Gastrocnemius medialis (tissue), 4 donors: ENCODE data around the gene AKAP13. TPM values are rescaled to one million over a fixed set of nuclear protein-coding genes. Genes with fewer than 3 reads are reported as not detected.

Experiments used
- ATAC-seq, 2 donors: fragments of 150-250 bp; one replicate each; pipeline ENCODE4 v1.9.1; 2016
- DNase-seq, 2 donors: peaks; one replicate each; pipeline ENCODE4 v3.0.0-alpha.2; 2019
- H3K27ac ChIP-seq, 4 donors: fragments of 200-600 bp; sonication (generic); 1 replicate in 1 of 4; 2 replicates in 3 of 4; pipeline ENCODE4 v1.5.1; 2016 to 2018; ENCODE audit warnings: mild to moderate bottlenecking in 2 of 4, moderate library complexity in 1 of 4
- H3K27me3 ChIP-seq, 3 donors: fragments of 200-600 bp; sonication (generic) in 2 of 3; 1 replicate in 1 of 3; 2 replicates in 2 of 3; pipeline versions ENCODE4 v1.5.1 to v1.6.0; 2016 to 2019; ENCODE audit warnings: mild to moderate bottlenecking in 1 of 3, moderate library complexity in 1 of 3
- H3K36me3 ChIP-seq, 2 donors: fragments of 200-600 bp; sonication (generic) in 1 of 2; one replicate each; pipeline ENCODE4 v1.5.1; 2017 to 2018
- H3K4me1 ChIP-seq, 2 donors: fragments of 200-600 bp; sonication (generic) in 1 of 2; one replicate each; pipeline ENCODE4 v1.5.1; 2016 to 2017; ENCODE audit warnings: mild to moderate bottlenecking in 2 of 2
- H3K4me3 ChIP-seq, 4 donors: fragments of 200-600 bp; sonication (generic) in 3 of 4; 1 replicate in 1 of 4; 2 replicates in 3 of 4; pipeline ENCODE4 v1.5.1; 2016 to 2019; ENCODE audit warnings: mild to moderate bottlenecking in 2 of 4
- H3K9me3 ChIP-seq, 3 donors: fragments of 200-600 bp; sonication (generic) in 2 of 3; 1 replicate in 1 of 3; 2 replicates in 2 of 3; pipeline ENCODE4 v1.5.1; 2016 to 2019
- POLR2A ChIP-seq, 2 donors: fragments of 450-650 bp; IDR thresholded peaks; one replicate each; pipeline ENCODE4 v1.6.1; 2017; ENCODE audit warnings: antibody characterized with exemption in 2 of 2, mild to moderate bottlenecking in 2 of 2, moderate library complexity in 2 of 2
- in situ Hi-C, 4 donors: fragments of 200-750 bp; cut with MboI; loops; one replicate each; pipeline versions ENCODE4 v1.15.0 to v1.8.0; 2017; ENCODE audit warnings: low sequenced_read_pairs in 4 of 4
- intact Hi-C: fragments of 100-400 bp; cut with DNase I; formaldehyde crosslinking; loops from one replicate; pipeline ENCODE4 v1.15.1; 2023; ENCODE audit warnings: low total_unique reads
- total RNA-seq, 4 donors: library from RNA; depleted of rRNA; stranded (reverse); fragments of >200 nt; gene quantifications; one replicate each; pipeline versions ENCODE4 v1.1.0 to v1.2.3, GENCODE V29; 2016
- TF ChIP-seq, protein P1 (sequence below), 5 experiments: fragments of 450-650 bp in 3 of 5; fragments of 200-600 bp in 2 of 5; sonication (generic) in 2 of 5; IDR thresholded peaks in 4 of 5; conservative IDR thresholded peaks in 1 of 5; 1 replicate in 4 of 5; 2 replicates in 1 of 5; pipeline ENCODE4 v1.5.1; 2016 to 2019; ENCODE audit warnings: antibody characterized with exemption in 5 of 5, mild to moderate bottlenecking in 3 of 5, moderate library complexity in 3 of 5

The AKAP13 gene
- total RNA-seq, 4 donors from 2014 or later, result 127 to 481 (median 172) TPM

DNA sequence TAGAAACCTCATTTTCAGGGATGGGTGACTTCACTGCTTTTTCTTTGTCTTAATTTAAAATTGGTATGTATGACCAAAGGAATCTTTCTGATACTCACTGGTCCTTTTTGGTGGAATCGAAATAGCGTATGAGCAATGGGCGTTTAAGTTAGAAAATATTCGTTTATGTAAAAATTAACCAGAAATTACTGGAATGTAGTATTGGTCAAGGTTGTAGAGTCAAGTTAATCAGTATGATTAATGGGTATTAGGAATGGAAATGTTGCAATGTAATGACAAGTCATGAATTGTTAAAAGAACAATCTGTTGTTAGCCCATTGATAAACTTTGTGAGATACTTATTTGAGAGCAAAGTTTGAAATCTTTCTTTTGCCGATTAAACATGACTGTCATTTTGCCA is 36.9 kb downstream of the AKAP13 start:
- ATAC-seq (no peak), DNase-seq (no peak)
- Histone ChIP-seq H3K36me3 (no peaks in the 10 kb centered on the region), H3K4me3 (no peak overlapping the region), H3K27ac (no peak overlapping the region), H3K9me3 (no peaks in the 10 kb centered on the region), H3K27me3 (no peaks in the 10 kb centered on the region), H3K4me1 (peaks cover 29 to 36% of the 10 kb centered on the region in 2 donors)
- in situ Hi-C loops (no loop called here), intact Hi-C loops (no loop called here)
- TF ChIP-seq POLR2A (IDR thresholded peaks at IDR 0.05), result no peak
- TF ChIP-seq, protein P1, sequence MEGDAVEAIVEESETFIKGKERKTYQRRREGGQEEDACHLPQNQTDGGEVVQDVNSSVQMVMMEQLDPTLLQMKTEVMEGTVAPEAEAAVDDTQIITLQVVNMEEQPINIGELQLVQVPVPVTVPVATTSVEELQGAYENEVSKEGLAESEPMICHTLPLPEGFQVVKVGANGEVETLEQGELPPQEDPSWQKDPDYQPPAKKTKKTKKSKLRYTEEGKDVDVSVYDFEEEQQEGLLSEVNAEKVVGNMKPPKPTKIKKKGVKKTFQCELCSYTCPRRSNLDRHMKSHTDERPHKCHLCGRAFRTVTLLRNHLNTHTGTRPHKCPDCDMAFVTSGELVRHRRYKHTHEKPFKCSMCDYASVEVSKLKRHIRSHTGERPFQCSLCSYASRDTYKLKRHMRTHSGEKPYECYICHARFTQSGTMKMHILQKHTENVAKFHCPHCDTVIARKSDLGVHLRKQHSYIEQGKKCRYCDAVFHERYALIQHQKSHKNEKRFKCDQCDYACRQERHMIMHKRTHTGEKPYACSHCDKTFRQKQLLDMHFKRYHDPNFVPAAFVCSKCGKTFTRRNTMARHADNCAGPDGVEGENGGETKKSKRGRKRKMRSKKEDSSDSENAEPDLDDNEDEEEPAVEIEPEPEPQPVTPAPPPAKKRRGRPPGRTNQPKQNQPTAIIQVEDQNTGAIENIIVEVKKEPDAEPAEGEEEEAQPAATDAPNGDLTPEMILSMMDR (IDR thresholded peaks at IDR 0.05 in 4 of 5, conservative IDR thresholded peaks at IDR 0.05 in 1 of 5), result no peak

DNA sequence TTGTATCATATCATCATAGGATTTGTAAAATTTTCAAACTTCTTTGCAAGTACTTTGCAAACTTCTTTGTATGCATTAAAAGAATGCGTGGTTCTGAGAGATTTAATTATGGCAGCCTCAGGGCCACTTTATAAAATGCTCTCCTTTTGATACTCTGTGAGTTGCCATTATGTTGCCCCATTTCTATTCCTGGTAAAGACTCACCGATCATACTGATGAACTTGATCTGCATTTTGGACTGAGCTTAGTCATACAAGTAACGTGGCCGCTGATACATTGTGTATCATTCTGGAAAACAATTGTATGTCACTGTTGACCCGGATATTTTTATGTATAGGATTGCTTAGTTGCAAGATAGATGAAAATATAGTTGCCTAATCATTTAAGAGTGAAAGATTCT is 38.8 kb downstream of the AKAP13 start:
- H3K27ac ChIP-seq, result no peak overlapping the region
- intact Hi-C loops (no loop called here), in situ Hi-C loops (no loop called here)
- no peak overlapping the region for H3K4me3 ChIP-seq
- peaks cover 15 to 18% of the 10 kb centered on the region in 2 donors for H3K4me1 ChIP-seq
- DNase-seq (no peak), ATAC-seq (no peak)
- H3K27me3 ChIP-seq, result no peaks in the 10 kb centered on the region
- no peaks in the 10 kb centered on the region for H3K36me3 ChIP-seq
- no peak for TF ChIP-seq POLR2A (IDR thresholded peaks at IDR 0.05)
- TF ChIP-seq, protein P1 (IDR thresholded peaks at IDR 0.05 in 4 of 5, conservative IDR thresholded peaks at IDR 0.05 in 1 of 5), result no peak
- no peaks in the 10 kb centered on the region for H3K9me3 ChIP-seq

DNA sequence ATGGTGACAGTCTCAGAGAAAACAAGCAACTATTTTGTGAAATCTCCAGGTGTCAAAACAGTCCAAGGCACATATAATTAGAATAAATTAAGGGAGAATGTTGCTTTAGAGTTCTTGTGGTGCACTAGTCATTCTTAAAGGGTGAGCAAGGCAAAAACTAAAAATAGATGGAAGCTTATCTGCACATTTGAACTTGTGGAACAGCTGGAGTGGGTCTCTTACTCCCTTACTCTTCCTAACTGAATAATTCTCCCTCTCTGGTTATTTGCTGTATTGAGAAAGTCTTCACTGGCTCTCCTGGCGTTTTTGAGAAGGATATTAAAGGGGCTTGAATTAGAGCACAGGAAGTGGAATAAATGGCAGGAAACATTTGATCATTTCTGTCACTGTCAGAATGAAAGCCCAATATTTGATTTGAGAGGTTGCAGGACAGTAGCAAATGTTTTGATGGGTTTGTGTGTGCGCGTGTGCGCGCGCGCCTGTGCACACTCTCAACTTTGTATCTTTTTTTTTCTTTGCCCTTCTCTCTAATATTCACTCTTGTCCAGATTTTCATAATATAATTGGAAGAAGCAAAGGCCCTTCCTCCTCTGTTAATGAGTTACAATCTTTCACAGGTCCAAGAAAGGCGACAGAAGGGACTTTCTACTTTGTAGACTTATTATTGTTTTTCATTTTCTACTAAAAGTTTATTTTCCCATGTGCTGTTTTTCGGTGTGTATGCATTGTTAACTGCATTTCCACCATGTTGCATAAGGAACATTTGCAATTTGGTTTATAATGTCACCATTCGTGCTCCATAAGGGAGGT is 40.9 kb downstream of the AKAP13 start:
- H3K27me3 ChIP-seq, result no peaks in the 10 kb centered on the region
- intact Hi-C loops (no loop called here), in situ Hi-C loops (loop anchor here in 1 of 4 donors (10.0 kb wide), 2 partner anchors 57 to 127 kb away; no protein-coding TSS in a partner anchor)
- no peak overlapping the region for H3K4me3 ChIP-seq
- H3K27ac ChIP-seq, result no peak overlapping the region
- no peaks in the 10 kb centered on the region for H3K9me3 ChIP-seq
- peaks cover 13 to 16% of the 10 kb centered on the region in 2 donors for H3K4me1 ChIP-seq
- no peaks in the 10 kb centered on the region for H3K36me3 ChIP-seq
- TF ChIP-seq POLR2A (IDR thresholded peaks at IDR 0.05), result no peak
- TF ChIP-seq, protein P1 (IDR thresholded peaks at IDR 0.05 in 4 of 5, conservative IDR thresholded peaks at IDR 0.05 in 1 of 5), result no peak
- DNase-seq (no peak), ATAC-seq (no peak)

DNA sequence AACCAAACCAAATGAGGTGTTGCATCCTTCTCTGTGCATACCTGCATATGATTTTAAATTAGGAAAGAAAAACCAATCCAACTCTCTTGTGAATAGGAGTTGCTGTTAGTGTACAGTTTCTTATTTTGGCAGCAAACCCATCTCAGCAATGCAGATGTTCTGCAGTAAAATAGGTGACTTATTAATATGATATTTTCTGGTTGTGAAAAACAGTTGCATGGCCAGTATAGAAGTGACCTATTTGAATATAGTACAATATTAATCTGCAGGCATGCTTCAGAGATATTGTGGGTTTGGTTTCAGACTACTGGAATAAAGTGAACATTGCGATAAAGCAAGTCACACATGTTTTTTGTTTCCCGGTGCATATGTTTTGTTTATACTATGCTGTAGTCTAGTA is 42.2 kb downstream of the AKAP13 start:
- intact Hi-C loops, result no loop called here

More for the DNA sequence above, 42.2 kb downstream of the AKAP13 start:
- Histone ChIP-seq H3K4me3 (no peak overlapping the region), H3K27me3 (no peaks in the 10 kb centered on the region), H3K4me1 (peaks cover 13 to 16% of the 10 kb centered on the region in 2 donors), H3K9me3 (no peaks in the 10 kb centered on the region), H3K27ac (no peak overlapping the region), H3K36me3 (no peaks in the 10 kb centered on the region)
- no peak for ATAC-seq
- DNase-seq, result no peak
- in situ Hi-C loops, result loop anchor here in 1 of 4 donors (10.0 kb wide), 2 partner anchors 58 to 128 kb away; no protein-coding TSS in a partner anchor
- TF ChIP-seq POLR2A (IDR thresholded peaks at IDR 0.05), result no peak
- TF ChIP-seq, protein P1 (IDR thresholded peaks at IDR 0.05 in 4 of 5, conservative IDR thresholded peaks at IDR 0.05 in 1 of 5), result no peak
